Memory B cell (primary cell): ENCODE data around the gene HYAL3.
"Not testable (repeated sequence)": the region's sequence is repeated elsewhere in the genome, so short reads cannot be mapped to it uniquely, and the experiment has no call there.

ENCODE experiments used
- ATAC-seq: fragments of 150-1000 bp; cut with Tn5 transposase; 2 replicates; pipeline ENCODE4 v1.10.0; 2021; ENCODE audit warnings: low read depth, mild to moderate bottlenecking, moderate library complexity
- DNase-seq, 2 donors: peaks; one replicate each; pipeline ENCODE4 v3.0.0; 2022; ENCODE audit warnings: low spot score in 2 of 2
- H3K27ac Mint-ChIP-seq: one replicate; pipeline ENCODE4 v1.8.0; 2022; ENCODE audit warnings: mild to moderate bottlenecking, moderate library complexity, mixed read lengths
- H3K27me3 Mint-ChIP-seq: one replicate; pipeline ENCODE4 v1.8.0; 2022; ENCODE audit warnings: mixed read lengths
- H3K36me3 Mint-ChIP-seq: one replicate; pipeline ENCODE4 v1.8.0; 2022; ENCODE audit warnings: mild to moderate bottlenecking, mixed read lengths
- H3K4me1 Mint-ChIP-seq: one replicate; pipeline ENCODE4 v1.8.0; 2022; ENCODE audit warnings: mixed read lengths
- H3K4me3 Mint-ChIP-seq: one replicate; pipeline ENCODE4 v1.8.0; 2022; ENCODE audit warnings: mild to moderate bottlenecking, moderate library complexity, mixed read lengths
- H3K9me3 Mint-ChIP-seq: one replicate; pipeline ENCODE4 v1.8.0; 2022; ENCODE audit warnings: mixed read lengths

The HYAL3 gene

GRCh38 chr3:50268703-50269451, 30.3 kb downstream of the HYAL3 start, which contains the start of gene SEMA3B:
SEMA3B (plus strand) TSS chr3:50269147; CDS start chr3:50269241, 94 bp downstream.
- H3K4me3 Mint-ChIP-seq, result no peak within 1 kb of the TSS
- no peaks in the 10 kb centered on the region for H3K9me3 Mint-ChIP-seq
- no peak for ATAC-seq
- no peaks in the 10 kb centered on the region for H3K36me3 Mint-ChIP-seq
- no peak within 1 kb of the TSS for H3K27ac Mint-ChIP-seq
- no peak for DNase-seq
- H3K4me1 Mint-ChIP-seq, result peaks cover 7% of the 10 kb centered on the region
- peaks cover 11% of the 10 kb centered on the region for H3K27me3 Mint-ChIP-seq

GRCh38 chr3:50268276-50268675, 30.9 kb downstream of the HYAL3 start:
- Mint-ChIP-seq H3K27me3 (peaks cover 11% of the 10 kb centered on the region), H3K4me3 (no peak overlapping the region), H3K9me3 (no peaks in the 10 kb centered on the region), H3K27ac (no peak overlapping the region), H3K4me1 (peaks cover 7% of the 10 kb centered on the region), H3K36me3 (no peaks in the 10 kb centered on the region)
- DNase-seq (no peak), ATAC-seq (no peak)

GRCh38 chr3:50267280-50267913, 31.8 kb downstream of the HYAL3 start:
- no peak for DNase-seq
- H3K9me3 Mint-ChIP-seq, result no peaks in the 10 kb centered on the region
- no peak overlapping the region for H3K27ac Mint-ChIP-seq
- no peak overlapping the region for H3K4me3 Mint-ChIP-seq
- no peak for ATAC-seq
- H3K4me1 Mint-ChIP-seq, result peaks cover 3% of the 10 kb centered on the region
- H3K27me3 Mint-ChIP-seq, result peaks cover 7% of the 10 kb centered on the region
- no peaks in the 10 kb centered on the region for H3K36me3 Mint-ChIP-seq

GRCh38 chr3:50266836-50267235, 32.4 kb downstream of the HYAL3 start:
- ATAC-seq (no peak), DNase-seq (no peak)
- Mint-ChIP-seq H3K9me3 (no peaks in the 10 kb centered on the region), H3K4me1 (peaks cover 3% of the 10 kb centered on the region), H3K27ac (no peak overlapping the region), H3K36me3 (no peaks in the 10 kb centered on the region), H3K27me3 (peaks cover 7% of the 10 kb centered on the region), H3K4me3 (no peak overlapping the region)

GRCh38 chr3:50266017-50266416, 33.2 kb downstream of the HYAL3 start:
- peaks cover 7% of the 10 kb centered on the region for H3K27me3 Mint-ChIP-seq
- ATAC-seq, result no peak
- no peak for DNase-seq
- no peak overlapping the region for H3K27ac Mint-ChIP-seq
- no peaks in the 10 kb centered on the region for H3K36me3 Mint-ChIP-seq
- peaks cover 3% of the 10 kb centered on the region for H3K4me1 Mint-ChIP-seq
- no peaks in the 10 kb centered on the region for H3K9me3 Mint-ChIP-seq
- H3K4me3 Mint-ChIP-seq, result no peak overlapping the region

- DNase-seq (no peak), ATAC-seq (no peak)
- Mint-ChIP-seq H3K4me3 (no peak overlapping the region), H3K36me3 (no peaks in the 10 kb centered on the region), H3K27me3 (peaks cover 7% of the 10 kb centered on the region), H3K27ac (no peak overlapping the region), H3K9me3 (no peaks in the 10 kb centered on the region), H3K4me1 (peaks cover 3% of the 10 kb centered on the region)
Observed at GRCh38 chr3:50265571-50265970, 33.6 kb downstream of the HYAL3 start.

- H3K27ac Mint-ChIP-seq, result no peak overlapping the region
- no peak for DNase-seq
Observed at GRCh38 chr3:50264964-50265485, 34.2 kb downstream of the HYAL3 start.

GRCh38 chr3:50264383-50264963, 34.7 kb downstream of the HYAL3 start:
- Mint-ChIP-seq H3K9me3 (no peaks in the 10 kb centered on the region), H3K4me1 (peaks cover 5% of the 10 kb centered on the region), H3K27ac (no peak overlapping the region), H3K27me3 (peaks cover 5% of the 10 kb centered on the region), H3K36me3 (no peaks in the 10 kb centered on the region), H3K4me3 (no peak overlapping the region)
- ATAC-seq (no peak), DNase-seq (no peak)

More at GRCh38 chr3:50264964-50265485, 34.2 kb downstream of the HYAL3 start:
- ATAC-seq, result no peak
- Mint-ChIP-seq H3K4me3 (no peak overlapping the region), H3K4me1 (peaks cover 3% of the 10 kb centered on the region), H3K27me3 (peaks cover 7% of the 10 kb centered on the region), H3K36me3 (no peaks in the 10 kb centered on the region), H3K9me3 (no peaks in the 10 kb centered on the region)

GRCh38 chr3:50263478-50264382, 35.5 kb downstream of the HYAL3 start:
- H3K4me3 Mint-ChIP-seq, result no peak overlapping the region
- H3K4me1 Mint-ChIP-seq, result peaks cover 5% of the 10 kb centered on the region
- no peaks in the 10 kb centered on the region for H3K9me3 Mint-ChIP-seq
- no peak for ATAC-seq
- H3K27ac Mint-ChIP-seq, result no peak overlapping the region
- peaks cover 4% of the 10 kb centered on the region for H3K27me3 Mint-ChIP-seq
- peaks cover 2% of the 10 kb centered on the region for H3K36me3 Mint-ChIP-seq
- DNase-seq, result no peak

GRCh38 chr3:50262778-50263177, 36.4 kb downstream of the HYAL3 start:
- Mint-ChIP-seq H3K4me3 (no peak overlapping the region), H3K36me3 (peaks cover 9% of the 10 kb centered on the region)
- no peak for DNase-seq

GRCh38 chr3:50262200-50262599, 37.0 kb downstream of the HYAL3 start:
- H3K4me3 Mint-ChIP-seq, H3K27ac Mint-ChIP-seq, H3K4me1 Mint-ChIP-seq, H3K9me3 Mint-ChIP-seq, H3K27me3 Mint-ChIP-seq, ATAC-seq, DNase-seq: not testable (repeated sequence)
- peaks cover 12% of the 10 kb centered on the region for H3K36me3 Mint-ChIP-seq

More at GRCh38 chr3:50262778-50263177, 36.4 kb downstream of the HYAL3 start:
- no peak for ATAC-seq
- peaks cover 2% of the 10 kb centered on the region for H3K27me3 Mint-ChIP-seq
- H3K9me3 Mint-ChIP-seq, result no peaks in the 10 kb centered on the region
- H3K4me1 Mint-ChIP-seq, result peaks cover 3% of the 10 kb centered on the region
- H3K27ac Mint-ChIP-seq, result no peak overlapping the region

GRCh38 chr3:50261505-50261904, 37.7 kb downstream of the HYAL3 start:
- Mint-ChIP-seq H3K27me3 (peaks cover 2% of the 10 kb centered on the region), H3K9me3 (no peaks in the 10 kb centered on the region), H3K4me1 (peaks cover 3% of the 10 kb centered on the region), H3K4me3 (no peak overlapping the region), H3K27ac (no peak overlapping the region), H3K36me3 (peaks cover 14% of the 10 kb centered on the region)
- ATAC-seq (no peak), DNase-seq (no peak)

GRCh38 chr3:50260942-50261441, 38.2 kb downstream of the HYAL3 start:
- H3K27me3 Mint-ChIP-seq, result peaks cover 2% of the 10 kb centered on the region
- H3K4me3 Mint-ChIP-seq, result no peak overlapping the region
- peaks cover 14% of the 10 kb centered on the region for H3K36me3 Mint-ChIP-seq
- H3K9me3 Mint-ChIP-seq, result no peaks in the 10 kb centered on the region
- DNase-seq, result no peak
- no peak overlapping the region for H3K27ac Mint-ChIP-seq
- no peak for ATAC-seq
- peaks cover 3% of the 10 kb centered on the region for H3K4me1 Mint-ChIP-seq
